Peyer's patch (tissue), 4 donors: ENCODE results near the gene SLC25A25.

Source experiments
- CTCF ChIP-seq, 6 experiments: fragments of 450-650 bp in 4 of 6; fragments of 200-600 bp in 2 of 6; sonication (generic) in 1 of 6; IDR thresholded peaks; one replicate each; pipeline ENCODE4 v1.5.1; 2017 to 2019; ENCODE audit warnings: antibody characterized with exemption in 6 of 6, mild to moderate bottlenecking in 3 of 6, moderate library complexity in 1 of 6
- POLR2A ChIP-seq, 2 donors: fragments of 450-650 bp; IDR thresholded peaks; one replicate each; pipeline ENCODE4 v1.5.1; 2017; ENCODE audit warnings: antibody characterized with exemption in 2 of 2, mild to moderate bottlenecking in 2 of 2, moderate library complexity in 2 of 2

- no peak for TF ChIP-seq CTCF (IDR thresholded peaks at IDR 0.05)
- TF ChIP-seq POLR2A (IDR thresholded peaks at IDR 0.05), result no peak
These were observed 54.1 kb downstream of the SLC25A25 start for GRCh38 chr9:128121924-128122808.
